HG03196 (cell line): ENCODE results near the gene SFXN1.

Source experiments
- ATAC-seq: cut with Tn5 transposase; IDR thresholded peaks from one replicate; pipeline ENCODE4 v1.9.1; 2021; ENCODE audit not compliant: unreplicated experiment

Gene SFXN1

DNA sequence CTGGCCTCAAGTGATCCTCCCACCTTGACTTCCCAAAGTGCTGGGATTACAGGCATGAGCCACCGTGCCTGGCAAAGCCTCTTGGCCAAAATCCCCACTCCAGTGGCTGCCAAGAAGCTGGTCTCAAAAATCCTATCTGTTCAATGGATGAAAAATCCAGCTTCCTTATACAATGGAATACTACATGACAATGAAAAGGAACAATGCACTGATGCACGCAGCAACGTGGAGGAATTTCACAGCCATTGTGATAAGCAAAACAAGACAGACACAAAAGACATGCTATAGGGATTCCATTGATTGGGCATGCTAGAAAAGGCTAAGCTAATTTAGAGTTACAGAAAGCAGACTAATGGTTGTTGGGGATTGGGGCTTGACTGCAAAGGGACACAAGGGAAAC is 13.1 kb upstream of the SFXN1 start:
- ATAC-seq, result no peak

DNA sequence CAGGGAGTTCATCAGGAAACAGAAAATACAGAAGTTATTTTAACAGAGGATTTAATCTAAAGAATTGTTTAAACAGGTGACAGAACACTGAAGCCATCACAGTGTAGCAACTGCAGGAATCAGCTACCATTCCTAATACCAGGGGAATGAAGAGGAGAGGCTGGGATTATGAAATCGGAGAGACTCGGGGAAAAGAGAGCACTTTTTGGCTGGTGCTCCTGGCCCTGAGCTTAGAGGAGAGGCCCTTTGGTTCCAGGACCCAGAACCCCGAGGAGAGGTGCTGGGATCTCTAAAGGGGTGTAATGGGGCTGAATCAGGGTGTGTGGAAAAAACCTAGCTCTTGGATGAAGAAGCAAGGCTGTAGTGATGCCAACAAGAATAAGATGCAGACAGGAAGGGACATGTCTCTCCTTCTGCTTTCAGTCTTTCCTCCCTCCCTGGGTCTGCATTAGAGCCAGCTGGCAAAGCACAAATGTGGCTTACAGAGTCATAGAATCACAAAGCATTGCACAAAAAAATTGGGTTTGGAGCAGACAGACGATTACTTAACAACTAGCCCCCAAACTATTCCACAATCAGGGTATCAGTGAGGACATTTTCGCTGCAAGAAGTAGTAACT is 11.6 kb upstream of the SFXN1 start:
- no peak for ATAC-seq

DNA sequence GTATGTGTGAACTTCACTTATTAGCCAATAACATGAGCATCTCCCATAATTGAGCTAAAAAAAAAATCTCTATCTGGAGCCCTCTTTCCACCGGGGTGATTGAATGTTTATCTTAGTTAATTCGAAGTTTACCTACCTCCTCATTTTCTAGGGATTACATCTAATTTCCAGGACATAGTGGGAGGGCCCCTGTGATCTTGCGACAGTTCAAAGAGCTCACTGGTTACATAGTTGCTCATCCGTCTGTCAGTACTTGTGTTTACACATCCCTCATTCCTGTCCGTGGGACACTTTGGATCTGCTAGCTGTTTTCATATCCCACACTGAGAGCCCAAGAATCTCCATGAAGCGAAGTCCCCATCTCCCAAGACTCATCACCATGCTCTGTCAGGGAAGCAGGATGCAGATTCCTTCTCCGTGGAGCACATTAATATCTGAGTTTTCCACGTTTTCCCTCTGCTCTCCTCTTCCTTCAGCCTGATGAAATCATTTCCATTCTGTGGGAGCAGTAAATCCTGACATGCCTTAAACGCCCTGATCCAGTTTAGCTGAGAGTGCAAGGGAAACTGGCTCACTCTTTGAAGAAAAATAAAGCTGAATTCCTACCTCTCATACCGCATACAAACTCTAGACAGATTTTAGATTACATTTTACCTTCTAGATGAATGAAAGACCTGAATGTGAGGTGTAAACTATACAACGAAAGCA is 10.2 kb upstream of the SFXN1 start:
- ATAC-seq, result no peak

DNA sequence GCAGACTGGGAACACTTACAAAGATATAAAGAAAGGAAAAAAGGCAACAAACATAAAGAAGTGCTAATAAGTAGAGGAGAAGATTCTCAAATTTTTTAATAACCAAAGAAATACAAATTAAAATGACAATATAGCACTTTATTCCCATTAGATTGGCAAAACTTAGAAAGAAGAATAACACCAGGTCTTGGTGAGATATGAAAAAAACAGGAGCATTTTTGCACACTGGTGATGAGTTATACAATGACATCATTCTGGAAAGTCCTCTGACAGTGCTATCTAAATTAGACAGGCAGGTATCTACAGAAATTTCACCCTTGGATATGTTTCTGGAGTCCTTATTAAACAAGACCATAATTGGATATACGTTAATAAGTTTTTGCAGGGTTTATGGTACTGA is 9.5 kb upstream of the SFXN1 start:
- ATAC-seq, result no peak

DNA sequence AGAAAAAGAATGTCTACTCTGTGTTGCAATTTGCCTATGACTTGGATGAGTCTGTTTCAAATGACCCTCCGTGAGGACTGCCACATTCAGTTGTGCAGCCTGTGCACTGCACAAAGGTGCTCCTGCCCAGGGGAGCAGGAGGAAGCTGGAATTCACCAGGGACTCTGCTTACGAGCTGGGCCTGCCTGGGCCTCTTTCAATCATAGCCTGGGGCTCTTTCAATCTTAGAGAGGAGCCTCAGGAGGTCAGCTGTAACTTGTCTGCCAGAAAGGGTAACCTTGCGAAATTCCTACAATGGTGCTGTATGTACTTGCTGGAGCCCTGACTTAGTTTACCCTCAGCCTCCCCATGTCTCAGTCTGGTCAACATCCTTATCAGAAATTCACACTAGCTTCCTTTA is 8.4 kb upstream of the SFXN1 start:
- ATAC-seq, result no peak

DNA sequence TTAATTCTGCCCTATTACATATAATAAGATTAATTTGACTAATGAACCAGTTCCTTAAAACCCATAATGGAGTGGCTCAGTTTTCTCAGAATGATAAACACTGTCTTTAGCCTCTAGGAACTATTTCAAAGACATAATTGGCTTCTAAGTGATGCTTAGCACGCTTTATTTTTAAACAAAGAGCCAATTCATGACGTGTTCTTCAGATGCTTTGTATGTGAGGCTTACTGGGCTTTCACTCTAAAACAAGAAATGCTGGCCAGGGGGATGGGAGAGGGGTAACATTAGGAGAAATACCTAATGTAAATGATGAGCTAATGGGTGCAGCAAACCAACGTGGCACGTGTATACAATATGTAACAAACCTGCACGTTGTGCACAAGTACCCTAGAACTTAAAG is 7.6 kb upstream of the SFXN1 start:
- ATAC-seq, result no peak

- ATAC-seq, result no peak
Measured at GRCh38 chr5:175471196-175471595, 7.2 kb upstream of the SFXN1 start.

DNA sequence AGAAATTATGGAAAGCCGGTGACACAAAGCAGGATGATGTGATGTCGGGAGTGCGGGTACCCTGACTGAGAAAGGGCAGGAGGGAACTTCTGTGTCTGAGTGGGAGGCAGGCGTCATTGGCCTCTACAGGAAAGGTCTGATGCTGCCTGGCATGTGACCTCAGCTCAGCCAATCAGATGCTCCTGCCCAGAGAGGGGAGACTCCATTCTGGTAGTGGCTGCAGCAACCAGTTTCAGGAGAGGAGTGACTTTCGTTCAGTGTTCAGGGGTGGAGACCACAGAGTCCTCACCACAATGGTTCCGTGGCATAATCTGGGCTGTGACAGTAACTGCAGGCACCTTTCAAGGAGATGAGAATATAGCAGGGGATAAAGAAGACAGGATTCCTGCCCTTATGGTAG is 6.7 kb upstream of the SFXN1 start:
- no peak for ATAC-seq

DNA sequence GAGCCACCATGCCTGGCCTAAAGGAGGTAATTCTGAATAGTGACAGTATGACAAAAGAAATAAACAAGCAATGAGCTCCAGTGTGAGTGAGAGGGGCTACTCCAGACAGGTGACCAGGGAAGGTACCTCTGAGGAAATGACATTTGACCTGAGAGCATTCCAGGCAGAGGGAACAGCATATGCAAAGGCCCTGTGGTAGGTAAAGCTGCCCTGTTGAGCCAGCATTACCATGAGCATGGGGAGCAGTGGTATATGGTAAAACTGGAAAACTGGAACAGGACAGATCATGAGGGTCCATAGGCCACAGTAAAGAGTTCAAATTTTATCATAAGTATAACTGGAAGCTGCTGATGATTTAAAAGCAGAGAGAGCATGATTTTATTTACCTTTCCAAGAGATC is 6.0 kb upstream of the SFXN1 start:
- ATAC-seq, result no peak

DNA sequence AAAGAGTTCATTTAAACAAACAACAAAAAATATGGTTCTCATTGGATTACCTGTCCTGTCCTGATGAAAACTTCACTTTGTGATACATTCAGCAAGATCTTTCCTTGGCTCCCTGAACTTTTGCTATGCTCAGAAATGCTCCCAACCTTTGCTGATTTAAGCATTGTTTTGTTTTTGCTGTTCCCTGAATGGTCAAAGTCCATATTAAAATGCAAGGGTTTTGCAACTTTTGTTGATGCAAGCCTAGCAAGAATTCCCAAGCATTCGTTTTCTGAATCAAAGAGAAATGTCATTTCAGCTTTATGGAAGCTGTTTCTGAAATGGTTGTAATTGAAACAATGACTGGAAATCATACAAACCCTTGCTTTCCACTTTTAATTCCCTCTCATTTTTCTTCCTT is 3.1 kb upstream of the SFXN1 start:
- no peak for ATAC-seq

- ATAC-seq, result no peak
Measured at GRCh38 chr5:175477440-175477839, 920 bp upstream of the SFXN1 start.

DNA sequence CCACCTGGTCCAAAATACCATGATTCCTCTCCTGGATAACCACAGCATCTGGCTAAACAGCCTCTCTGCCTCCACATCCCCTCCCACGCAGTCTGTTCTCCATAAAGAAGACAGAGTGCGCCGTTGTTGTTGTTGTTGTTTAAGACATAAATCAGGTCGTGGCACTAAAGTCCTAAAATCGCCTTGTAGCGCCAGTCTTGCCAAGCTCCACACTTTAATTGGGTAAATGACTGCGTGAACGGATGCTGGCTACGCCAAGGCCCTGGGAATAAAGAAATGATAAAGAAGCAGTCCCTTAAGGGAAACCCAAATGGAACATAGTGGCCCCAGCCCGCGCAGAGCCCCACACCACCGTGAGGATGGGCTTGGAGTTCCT is 364 bp upstream of the SFXN1 start:
- ATAC-seq, result no peak

DNA sequence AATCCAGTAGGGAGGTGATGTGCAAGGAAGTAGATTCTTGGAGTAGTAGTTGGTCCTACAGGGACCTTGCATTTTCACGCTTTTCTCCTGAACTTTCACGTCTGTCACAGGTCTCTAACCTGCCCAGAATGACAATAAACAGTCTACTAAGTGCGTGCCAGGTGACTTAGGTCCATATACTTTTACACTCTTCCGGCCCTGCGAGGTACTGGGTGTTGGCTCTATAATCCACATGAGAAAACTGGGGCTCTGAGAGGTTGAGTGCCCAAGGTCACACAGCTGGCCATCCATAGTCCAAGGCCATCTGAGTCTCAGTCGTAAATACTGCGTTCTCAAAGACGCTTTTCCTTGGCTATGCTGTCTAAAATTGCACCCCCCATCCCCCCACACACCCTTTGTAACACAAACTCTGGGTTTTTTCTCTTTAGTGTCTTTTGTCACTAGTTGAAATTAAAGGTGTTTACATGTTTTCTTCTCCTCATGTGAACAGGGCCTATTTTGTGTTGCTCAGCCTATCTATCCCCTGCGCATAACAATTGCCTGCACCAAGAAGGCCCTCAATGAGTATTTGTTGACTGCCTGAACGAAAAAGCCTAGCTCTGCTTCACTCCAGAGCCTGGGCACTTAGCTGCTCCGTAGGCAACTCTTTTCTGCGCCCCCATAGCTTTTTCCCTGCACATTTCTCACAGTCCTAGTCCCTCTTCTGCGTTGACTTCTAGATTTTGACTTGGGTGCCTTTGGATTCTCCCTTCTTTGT is 943 bp downstream of the SFXN1 start:
- peak; percentile 1 for ATAC-seq

- no peak for ATAC-seq
Measured at GRCh38 chr5:175483337-175483736, 5.0 kb downstream of the SFXN1 start.

GRCh38 chr5:175484322-175484721 is 6.0 kb downstream of the SFXN1 start:
- no peak for ATAC-seq

GRCh38 chr5:175484829-175485228 is 6.5 kb downstream of the SFXN1 start:
- no peak for ATAC-seq

- no peak for ATAC-seq
Measured at GRCh38 chr5:175485631-175486030, 7.3 kb downstream of the SFXN1 start.

GRCh38 chr5:175487514-175488222 is 9.3 kb downstream of the SFXN1 start:
- no peak for ATAC-seq

DNA sequence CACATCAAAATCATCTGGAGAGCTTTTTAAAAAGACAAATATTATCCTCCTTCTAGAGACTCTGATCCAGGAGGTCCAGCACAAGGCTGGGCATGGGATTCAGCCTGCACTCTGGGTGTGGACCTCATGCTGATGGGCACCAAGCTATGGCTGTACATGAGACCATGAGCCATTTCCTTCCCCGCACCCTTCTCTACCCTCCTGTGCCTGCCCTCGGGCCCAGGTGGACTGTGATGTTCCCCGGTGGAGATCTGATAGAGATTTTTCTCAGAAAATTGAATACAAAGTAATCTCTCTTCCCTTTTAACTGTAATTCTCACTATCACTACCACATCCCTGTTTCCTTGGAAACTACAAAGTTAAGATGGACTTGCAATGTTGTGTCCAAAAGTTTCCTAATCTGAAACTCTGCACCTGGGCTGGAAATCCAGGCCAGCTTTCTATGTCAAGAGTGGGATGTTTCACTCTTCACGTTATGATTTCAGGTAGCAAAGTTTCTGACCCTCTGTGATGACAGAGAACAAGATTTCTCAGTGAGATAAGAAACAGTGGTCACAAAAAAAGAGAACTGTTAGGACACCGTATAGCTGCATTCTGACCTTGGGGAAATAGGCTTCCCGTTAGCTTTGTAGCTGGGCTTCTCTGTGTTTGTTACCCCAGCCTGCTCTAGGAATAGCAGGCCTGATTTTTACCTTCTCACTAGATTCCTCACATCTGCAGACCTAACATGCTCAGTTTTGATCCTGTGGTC is 11.5 kb downstream of the SFXN1 start:
- no peak for ATAC-seq

- no peak for ATAC-seq
Measured at GRCh38 chr5:175491223-175491622, 12.9 kb downstream of the SFXN1 start.

DNA sequence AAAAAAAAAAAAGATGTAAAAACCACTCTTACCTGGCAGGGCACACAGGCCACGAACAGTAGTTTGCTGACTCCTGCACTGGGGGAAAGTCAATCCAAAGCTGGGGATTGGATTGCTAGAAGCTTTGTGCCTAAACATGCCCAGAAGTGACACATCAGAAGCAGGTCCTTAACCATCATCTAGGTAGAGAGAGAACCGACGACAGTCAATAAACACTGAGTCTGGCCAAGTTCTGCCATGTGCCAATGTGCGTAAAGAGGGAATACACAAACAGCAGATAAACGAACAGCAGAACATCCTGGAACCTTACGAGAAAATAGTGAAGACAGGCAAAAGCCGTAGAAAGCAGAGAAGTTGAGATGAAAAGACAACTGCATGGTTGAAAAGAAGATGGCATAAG is 14.9 kb downstream of the SFXN1 start:
- ATAC-seq, result no peak
